HepG2 (cell line): ENCODE results near the gene NOXO1. TPM values are rescaled to one million over a fixed set of nuclear protein-coding genes. Genes with fewer than 3 reads are reported as not detected.
A peak's percentile ranks its signal among the peaks of the same experiment; 100 is the strongest.

Experiments used
- DNMT1 ChIP-seq: sonication (generic); formaldehyde crosslinking; IDR thresholded peaks from 2 replicates; pipeline ENCODE4 v1.5.1; 2020; ENCODE audit warnings: mild to moderate bottlenecking, missing genetic modification reagents
- HBP1 ChIP-seq: IDR thresholded peaks from 2 replicates; pipeline ENCODE4 v1.6.1; 2016; ENCODE audit warnings: low read depth, control low read depth
- HHEX ChIP-seq: IDR thresholded peaks from 2 replicates; pipeline ENCODE4 v1.6.1; 2016; ENCODE audit warnings: control low read depth
- HNRNPL ChIP-seq: fragments of 200-400 bp; formaldehyde crosslinking; IDR thresholded peaks from 2 replicates; pipeline ENCODE4 v1.6.1; 2017; ENCODE audit warnings: mild to moderate bottlenecking, low read depth, low read length
- PRDM10 ChIP-seq: sonication (generic); formaldehyde crosslinking; IDR thresholded peaks from 2 replicates; pipeline ENCODE4 v1.4.0; 2020; ENCODE audit warnings: low read depth, missing genetic modification reagents
- RFX5 ChIP-seq: IDR thresholded peaks from 2 replicates; pipeline ENCODE4 v1.6.1; 2011; ENCODE audit warnings: low read depth, low read length, improper control_type of control experiment
- ZNF207 ChIP-seq: fragments of 450-650 bp; IDR thresholded peaks from 2 replicates; pipeline ENCODE4 v1.6.1; 2016; ENCODE audit warnings: antibody characterized with exemption, borderline replicate concordance
- ZNF34 ChIP-seq: sonication (generic); formaldehyde crosslinking; IDR thresholded peaks from 2 replicates; pipeline ENCODE4 v1.4.0; 2020; ENCODE audit warnings: mild to moderate bottlenecking, missing genetic modification reagents, borderline replicate concordance
- polyA plus RNA-seq, 8 experiments: library from polyadenylated mRNA; depleted of rRNA in 3 of 8; stranded (reverse) in 7 of 8; unstranded in 1 of 8; fragments of >200 nt; fragmentation: Illumina TruSeq in 4 of 8; extraction: Trizol in 4 of 8; gene quantifications; 2 replicates each; pipeline versions ENCODE4 v1.2.1 to v1.2.3, GENCODE V29; 2011 to 2016; ENCODE audit warnings: low read depth in 4 of 8, missing spikeins in 1 of 8, mixed read lengths in 1 of 8; ENCODE audit not compliant: insufficient read depth in 1 of 8
- total RNA-seq, 5 experiments: library from RNA; depleted of rRNA; stranded (reverse); fragments of >200 nt; fragmentation: Illumina TruSeq; extraction: Trizol; gene quantifications; 2 replicates each; pipeline ENCODE4 v1.2.3, GENCODE V29; 2016; ENCODE audit warnings: low read depth in 1 of 5
- TF ChIP-seq, protein P1 (sequence below): sonication (generic); formaldehyde crosslinking; IDR thresholded peaks from 2 replicates; pipeline ENCODE4 v1.4.0; 2020; ENCODE audit warnings: missing genetic modification reagents, borderline replicate concordance
- TF ChIP-seq, protein P2 (sequence below): sonication (generic); formaldehyde crosslinking; IDR thresholded peaks from 2 replicates; pipeline ENCODE4 v1.5.1; 2020; ENCODE audit warnings: missing genetic modification reagents, mild to moderate bottlenecking, borderline replicate concordance
- TF ChIP-seq, protein P3 (sequence below): sonication (generic); formaldehyde crosslinking; IDR thresholded peaks from 2 replicates; pipeline ENCODE4 v1.5.0; 2020; ENCODE audit warnings: mild to moderate bottlenecking, missing genetic modification reagents
- TF ChIP-seq, protein P4 (sequence below): sonication (generic); formaldehyde crosslinking; IDR thresholded peaks from 2 replicates; pipeline ENCODE4 v1.9.0; 2021; ENCODE audit warnings: missing genetic modification reagents, mild to moderate bottlenecking, borderline replicate concordance

Gene NOXO1
- total and polyA plus RNA-seq, 2 of the 13 experiments (the other 11 are each of a cell fraction or from before 2014, with no cell fraction given): 0.69 to 1.4 TPM

DNA sequence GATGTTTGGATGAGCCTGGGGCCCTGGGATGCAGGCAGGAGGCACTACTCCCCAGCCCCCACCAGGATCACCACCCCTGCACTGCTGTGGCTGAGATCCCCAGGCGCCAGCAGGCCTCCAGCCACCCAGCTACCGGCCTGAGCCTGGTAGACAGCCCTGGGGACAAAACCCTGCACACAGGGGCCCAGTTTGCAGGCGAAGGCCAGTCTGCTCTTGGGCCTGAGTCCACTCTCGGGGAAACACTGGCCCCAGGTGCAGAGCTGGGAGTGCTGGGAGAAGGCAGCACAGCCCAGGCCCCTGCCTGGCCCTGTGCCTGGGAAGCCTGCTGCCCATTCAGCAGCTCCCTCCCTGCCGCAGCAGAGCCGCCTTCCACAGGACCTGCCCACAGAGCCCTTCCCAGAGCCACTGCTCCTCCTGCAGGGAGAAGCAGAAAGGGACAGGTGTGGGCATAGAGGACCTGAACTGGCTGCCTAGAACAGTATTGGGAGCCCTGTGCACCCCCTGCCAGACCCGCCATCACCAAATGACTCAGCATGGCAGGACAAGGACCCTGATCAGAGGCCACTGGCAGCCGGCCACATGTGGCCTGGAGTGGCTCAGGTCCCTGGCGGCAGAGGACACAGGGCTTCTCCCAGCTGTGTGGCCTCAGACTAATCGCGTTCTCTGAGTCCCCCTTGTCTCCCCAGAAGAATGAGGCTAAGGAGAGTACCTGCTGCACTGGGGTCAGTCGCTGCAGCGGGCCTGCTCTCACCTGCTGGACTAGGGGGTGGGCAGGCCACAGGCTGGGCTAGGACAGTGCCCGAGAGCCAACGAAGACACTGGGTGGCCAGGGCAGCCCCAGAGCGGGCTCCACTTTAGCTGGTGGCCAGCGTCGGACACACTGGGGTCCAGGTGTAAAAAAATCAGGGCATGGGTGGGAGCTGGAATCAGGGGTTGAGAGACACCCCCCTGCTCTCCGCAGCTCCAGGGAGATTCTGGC lies 48.9 kb downstream of the NOXO1 start (continued):
- TF ChIP-seq, protein P1, sequence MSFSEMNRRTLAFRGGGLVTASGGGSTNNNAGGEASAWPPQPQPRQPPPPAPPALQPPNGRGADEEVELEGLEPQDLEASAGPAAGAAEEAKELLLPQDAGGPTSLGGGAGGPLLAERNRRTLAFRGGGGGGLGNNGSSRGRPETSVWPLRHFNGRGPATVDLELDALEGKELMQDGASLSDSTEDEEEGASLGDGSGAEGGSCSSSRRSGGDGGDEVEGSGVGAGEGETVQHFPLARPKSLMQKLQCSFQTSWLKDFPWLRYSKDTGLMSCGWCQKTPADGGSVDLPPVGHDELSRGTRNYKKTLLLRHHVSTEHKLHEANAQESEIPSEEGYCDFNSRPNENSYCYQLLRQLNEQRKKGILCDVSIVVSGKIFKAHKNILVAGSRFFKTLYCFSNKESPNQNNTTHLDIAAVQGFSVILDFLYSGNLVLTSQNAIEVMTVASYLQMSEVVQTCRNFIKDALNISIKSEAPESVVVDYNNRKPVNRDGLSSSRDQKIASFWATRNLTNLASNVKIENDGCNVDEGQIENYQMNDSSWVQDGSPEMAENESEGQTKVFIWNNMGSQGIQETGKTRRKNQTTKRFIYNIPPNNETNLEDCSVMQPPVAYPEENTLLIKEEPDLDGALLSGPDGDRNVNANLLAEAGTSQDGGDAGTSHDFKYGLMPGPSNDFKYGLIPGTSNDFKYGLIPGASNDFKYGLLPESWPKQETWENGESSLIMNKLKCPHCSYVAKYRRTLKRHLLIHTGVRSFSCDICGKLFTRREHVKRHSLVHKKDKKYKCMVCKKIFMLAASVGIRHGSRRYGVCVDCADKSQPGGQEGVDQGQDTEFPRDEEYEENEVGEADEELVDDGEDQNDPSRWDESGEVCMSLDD: no peak
- TF ChIP-seq, protein P2, sequence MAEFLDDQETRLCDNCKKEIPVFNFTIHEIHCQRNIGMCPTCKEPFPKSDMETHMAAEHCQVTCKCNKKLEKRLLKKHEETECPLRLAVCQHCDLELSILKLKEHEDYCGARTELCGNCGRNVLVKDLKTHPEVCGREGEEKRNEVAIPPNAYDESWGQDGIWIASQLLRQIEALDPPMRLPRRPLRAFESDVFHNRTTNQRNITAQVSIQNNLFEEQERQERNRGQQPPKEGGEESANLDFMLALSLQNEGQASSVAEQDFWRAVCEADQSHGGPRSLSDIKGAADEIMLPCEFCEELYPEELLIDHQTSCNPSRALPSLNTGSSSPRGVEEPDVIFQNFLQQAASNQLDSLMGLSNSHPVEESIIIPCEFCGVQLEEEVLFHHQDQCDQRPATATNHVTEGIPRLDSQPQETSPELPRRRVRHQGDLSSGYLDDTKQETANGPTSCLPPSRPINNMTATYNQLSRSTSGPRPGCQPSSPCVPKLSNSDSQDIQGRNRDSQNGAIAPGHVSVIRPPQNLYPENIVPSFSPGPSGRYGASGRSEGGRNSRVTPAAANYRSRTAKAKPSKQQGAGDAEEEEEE (CRISPR knock-in tag): no peak
- TF ChIP-seq, protein P3, sequence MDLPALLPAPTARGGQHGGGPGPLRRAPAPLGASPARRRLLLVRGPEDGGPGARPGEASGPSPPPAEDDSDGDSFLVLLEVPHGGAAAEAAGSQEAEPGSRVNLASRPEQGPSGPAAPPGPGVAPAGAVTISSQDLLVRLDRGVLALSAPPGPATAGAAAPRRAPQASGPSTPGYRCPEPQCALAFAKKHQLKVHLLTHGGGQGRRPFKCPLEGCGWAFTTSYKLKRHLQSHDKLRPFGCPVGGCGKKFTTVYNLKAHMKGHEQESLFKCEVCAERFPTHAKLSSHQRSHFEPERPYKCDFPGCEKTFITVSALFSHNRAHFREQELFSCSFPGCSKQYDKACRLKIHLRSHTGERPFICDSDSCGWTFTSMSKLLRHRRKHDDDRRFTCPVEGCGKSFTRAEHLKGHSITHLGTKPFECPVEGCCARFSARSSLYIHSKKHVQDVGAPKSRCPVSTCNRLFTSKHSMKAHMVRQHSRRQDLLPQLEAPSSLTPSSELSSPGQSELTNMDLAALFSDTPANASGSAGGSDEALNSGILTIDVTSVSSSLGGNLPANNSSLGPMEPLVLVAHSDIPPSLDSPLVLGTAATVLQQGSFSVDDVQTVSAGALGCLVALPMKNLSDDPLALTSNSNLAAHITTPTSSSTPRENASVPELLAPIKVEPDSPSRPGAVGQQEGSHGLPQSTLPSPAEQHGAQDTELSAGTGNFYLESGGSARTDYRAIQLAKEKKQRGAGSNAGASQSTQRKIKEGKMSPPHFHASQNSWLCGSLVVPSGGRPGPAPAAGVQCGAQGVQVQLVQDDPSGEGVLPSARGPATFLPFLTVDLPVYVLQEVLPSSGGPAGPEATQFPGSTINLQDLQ: no peak
- TF ChIP-seq HHEX (CRISPR knock-in tag): no peak
- peak; percentile 88 for TF ChIP-seq HNRNPL
- TF ChIP-seq RFX5: no peak
- no peak for TF ChIP-seq HBP1 (CRISPR knock-in tag)
- TF ChIP-seq, protein P4, sequence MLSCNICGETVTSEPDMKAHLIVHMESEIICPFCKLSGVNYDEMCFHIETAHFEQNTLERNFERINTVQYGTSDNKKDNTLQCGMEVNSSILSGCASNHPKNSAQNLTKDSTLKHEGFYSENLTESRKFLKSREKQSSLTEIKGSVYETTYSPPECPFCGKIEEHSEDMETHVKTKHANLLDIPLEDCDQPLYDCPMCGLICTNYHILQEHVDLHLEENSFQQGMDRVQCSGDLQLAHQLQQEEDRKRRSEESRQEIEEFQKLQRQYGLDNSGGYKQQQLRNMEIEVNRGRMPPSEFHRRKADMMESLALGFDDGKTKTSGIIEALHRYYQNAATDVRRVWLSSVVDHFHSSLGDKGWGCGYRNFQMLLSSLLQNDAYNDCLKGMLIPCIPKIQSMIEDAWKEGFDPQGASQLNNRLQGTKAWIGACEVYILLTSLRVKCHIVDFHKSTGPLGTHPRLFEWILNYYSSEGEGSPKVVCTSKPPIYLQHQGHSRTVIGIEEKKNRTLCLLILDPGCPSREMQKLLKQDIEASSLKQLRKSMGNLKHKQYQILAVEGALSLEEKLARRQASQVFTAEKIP: no peak
- TF ChIP-seq DNMT1: no peak
- no peak for TF ChIP-seq ZNF207
- no peak for TF ChIP-seq PRDM10
- TF ChIP-seq ZNF34 (CRISPR knock-in tag): no peak
